DMS153 treated with DMSO at 0.1 percent for 48 hours (cell line): ENCODE data around the gene RFX4.

Source experiments
- DNase-seq: peaks from one replicate; lab custom pipeline; 2025; ENCODE audit not compliant: unreplicated experiment; lab: John Stamatoyannopoulos, UW

The RFX4 gene

GRCh38 chr12:106645465-106646330 is 62.9 kb downstream of the RFX4 start:
- no peak for DNase-seq

GRCh38 chr12:106646472-106646871 is 63.7 kb downstream of the RFX4 start:
- DNase-seq: no peak

- DNase-seq: no peak
Observed at GRCh38 chr12:106647793-106648514, 65.2 kb downstream of the RFX4 start.

DNA sequence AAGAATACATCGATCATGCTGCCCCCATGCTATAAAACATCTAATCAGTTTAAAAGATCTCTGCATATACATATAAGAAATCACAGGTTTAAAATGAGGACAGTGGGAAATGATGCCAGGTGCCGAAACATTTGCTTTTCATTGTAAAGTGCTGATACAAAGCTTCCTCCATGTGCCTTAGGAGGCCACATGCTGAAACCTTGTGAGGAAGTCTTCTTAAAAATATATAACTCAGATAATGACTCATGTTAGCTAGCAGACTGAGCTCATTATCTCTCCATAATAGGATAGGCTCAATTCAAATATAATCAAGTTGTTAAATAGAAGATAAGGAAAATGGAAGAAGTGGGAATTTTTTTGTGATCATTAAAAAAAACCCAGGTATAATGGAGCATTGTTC is 65.9 kb downstream of the RFX4 start:
- no peak for DNase-seq

- DNase-seq: no peak
Observed at GRCh38 chr12:106651552-106651951, 68.7 kb downstream of the RFX4 start.

- no peak for DNase-seq
Observed at GRCh38 chr12:106652510-106653015, 69.8 kb downstream of the RFX4 start.

- DNase-seq: no peak
Observed at GRCh38 chr12:106655577-106655976, 72.8 kb downstream of the RFX4 start.

- no peak for DNase-seq
Observed at GRCh38 chr12:106657488-106657887, 74.7 kb downstream of the RFX4 start.

- no peak for DNase-seq
Observed at GRCh38 chr12:106663385-106663784, 80.6 kb downstream of the RFX4 start.

GRCh38 chr12:106669216-106669615 is 86.4 kb downstream of the RFX4 start:
- DNase-seq: no peak

DNA sequence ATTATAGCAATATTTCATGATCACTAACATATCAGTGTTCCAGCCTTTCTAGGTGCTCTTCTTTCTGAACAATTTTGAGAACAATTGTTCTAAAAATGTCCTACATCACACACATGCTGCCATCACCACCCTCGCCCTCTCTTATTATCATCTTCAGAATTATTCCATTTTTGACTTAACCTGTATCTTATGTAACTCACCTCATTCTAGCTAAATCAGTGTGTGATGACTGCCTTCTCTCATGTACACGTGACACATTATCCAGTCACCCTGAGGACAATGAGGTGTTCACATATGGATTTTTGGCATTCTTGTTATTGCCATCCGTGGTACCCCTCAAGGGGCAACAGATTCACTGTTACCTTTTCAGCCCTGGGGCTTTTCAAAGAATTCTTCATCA is 87.3 kb downstream of the RFX4 start:
- DNase-seq: no peak

- no peak for DNase-seq
Observed at GRCh38 chr12:106671840-106672239, 89.0 kb downstream of the RFX4 start.

GRCh38 chr12:106672314-106673025 is 89.7 kb downstream of the RFX4 start:
- no peak for DNase-seq

DNA sequence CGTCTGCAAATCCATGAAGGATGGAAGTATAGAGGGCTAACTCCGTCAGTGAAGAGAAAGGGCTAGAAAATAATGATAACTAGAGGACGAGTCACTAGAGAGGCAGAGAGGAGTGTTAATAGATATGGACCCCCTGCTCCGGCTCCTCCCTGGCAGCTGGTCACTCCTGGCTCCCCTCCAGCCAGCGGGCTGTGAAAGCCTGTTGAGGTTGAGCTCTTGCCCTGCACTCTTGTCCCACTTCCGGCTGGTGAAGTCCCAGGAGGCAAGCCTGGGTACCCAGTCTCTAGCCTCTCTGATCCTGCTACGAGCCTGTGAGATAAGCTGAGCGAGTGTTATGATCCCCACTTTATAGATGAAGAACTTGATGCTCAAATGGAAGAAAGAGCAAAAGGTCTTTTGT is 90.3 kb downstream of the RFX4 start:
- DNase-seq: no peak

DNA sequence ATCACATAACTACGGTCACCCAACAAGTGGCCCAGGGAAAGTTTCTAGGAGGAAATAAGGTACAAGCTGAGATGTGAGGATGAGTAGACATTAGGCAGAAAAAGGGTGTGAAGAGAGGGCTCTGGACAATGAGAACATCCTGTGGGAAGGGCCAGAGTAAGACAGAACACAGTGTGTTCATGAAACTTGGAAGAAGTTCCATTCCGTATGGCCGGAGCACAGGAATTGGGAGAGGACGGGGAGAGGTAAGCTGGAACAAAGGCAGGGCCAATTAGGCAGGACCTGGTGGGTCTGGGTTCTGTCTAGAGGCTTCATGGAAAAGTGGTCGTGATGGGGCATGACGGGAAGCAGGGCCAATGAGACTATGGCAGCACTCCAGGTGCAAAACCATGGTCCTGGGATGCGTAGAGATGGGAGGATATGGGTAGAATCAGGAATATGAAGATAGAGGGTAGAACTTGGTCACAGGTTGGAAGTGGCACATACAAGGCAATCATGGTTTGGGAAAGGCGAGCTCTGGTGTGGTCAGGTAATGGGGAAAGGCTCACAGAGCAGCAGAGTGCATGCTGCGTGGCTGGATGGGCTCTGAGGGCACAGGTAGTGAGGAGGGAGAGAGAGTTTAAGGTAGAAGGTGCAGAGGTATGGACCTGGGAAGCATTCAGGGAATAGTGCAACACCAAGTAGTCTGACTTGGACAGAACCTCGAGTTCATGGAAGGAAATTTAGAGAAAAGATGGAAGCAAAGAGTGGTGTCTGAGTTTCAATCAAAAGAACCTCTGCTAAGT is 93.0 kb downstream of the RFX4 start:
- no peak for DNase-seq

DNA sequence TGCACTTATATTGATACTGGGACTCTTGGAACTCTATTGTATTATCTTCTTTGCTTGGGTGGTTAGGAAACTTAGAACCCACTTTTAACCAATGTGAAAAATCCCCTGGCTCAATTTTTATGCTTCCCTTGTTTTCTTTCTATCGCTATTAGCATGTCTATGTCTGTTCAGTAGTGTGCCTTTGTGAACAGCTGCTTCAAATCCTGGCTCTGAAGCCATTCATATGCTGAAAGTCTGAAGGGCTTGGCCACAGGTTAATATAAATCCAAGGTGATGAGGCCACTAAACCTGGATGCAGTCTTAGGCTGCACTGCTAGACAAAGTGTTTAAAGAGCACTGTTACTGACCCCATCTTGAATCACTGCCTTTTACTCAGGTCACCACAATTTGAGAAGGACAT is 96.8 kb downstream of the RFX4 start:
- no peak for DNase-seq

GRCh38 chr12:106680280-106680679 is 97.5 kb downstream of the RFX4 start:
- DNase-seq: no peak

- no peak for DNase-seq
Observed at GRCh38 chr12:106681210-106681609, 98.4 kb downstream of the RFX4 start.

DNA sequence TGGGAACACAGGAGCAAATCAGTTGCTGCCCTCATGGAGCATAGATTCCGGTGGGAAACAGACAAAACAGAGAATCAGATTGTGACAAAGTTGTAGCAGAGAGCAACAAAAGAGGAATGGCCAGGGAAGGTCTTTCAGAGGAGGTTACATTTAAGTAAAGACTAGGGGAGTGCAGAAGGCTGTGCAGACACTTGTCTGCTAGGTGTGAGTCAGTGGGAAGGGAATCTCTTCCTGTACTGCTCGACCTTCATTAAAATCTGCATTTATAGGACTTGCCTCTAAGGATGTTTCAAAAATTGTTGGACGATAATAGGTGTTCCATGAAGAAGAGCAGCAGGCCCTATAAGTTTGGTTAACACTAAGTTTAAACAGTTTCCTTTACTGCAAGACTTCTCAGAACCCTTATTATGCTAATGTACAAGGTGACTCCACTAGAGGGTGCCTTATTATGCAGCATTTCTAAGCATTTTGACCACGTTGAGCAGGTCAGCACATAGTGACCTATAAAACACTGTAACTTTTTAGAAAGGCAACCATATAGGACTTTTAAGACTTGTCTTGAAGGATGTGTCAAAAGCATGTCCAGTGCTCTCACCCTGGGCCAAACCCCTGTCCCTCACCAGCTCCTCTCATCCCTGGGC is 99.9 kb downstream of the RFX4 start:
- no peak for DNase-seq

- DNase-seq: no peak
Observed at GRCh38 chr12:106684497-106684896, 101.7 kb downstream of the RFX4 start.
